GM23338 (cell line): Measurements from ENCODE around the gene MTOR. TPM values are rescaled to one million over a fixed set of nuclear protein-coding genes. Genes with fewer than 3 reads are reported as not detected.

Source experiments
- ATAC-seq: fragments of 200-7000 bp; cut with Tn5 transposase; 3 replicates; pipeline ENCODE4 v1.9.1; 2020
- DNase-seq: peaks from one replicate; pipeline ENCODE4 v3.0.0-alpha.2; 2015; ENCODE audit warnings: low spot score
- H2AFZ ChIP-seq: fragments of 200-600 bp; sonication (generic); 2 replicates; pipeline ENCODE4 v1.8.0; 2016; ENCODE audit warnings: antibody characterized with exemption, mild to moderate bottlenecking, moderate library complexity
- H3F3A ChIP-seq: fragments of 200-600 bp; sonication (generic); replicated peaks from 2 replicates; pipeline ENCODE4 v1.8.0; 2017; ENCODE audit warnings: antibody characterized with exemption, mixed run types, low read depth
- H3K27ac ChIP-seq: fragments of 200-600 bp; sonication (generic); 2 replicates; pipeline ENCODE4 v1.6.1; 2016; ENCODE audit warnings: low read depth
- H3K27me3 ChIP-seq: fragments of 200-600 bp; sonication (generic); 2 replicates; pipeline ENCODE4 v1.8.0; 2016; ENCODE audit warnings: mild to moderate bottlenecking, mixed run types, moderate library complexity; ENCODE audit not compliant: insufficient read depth
- H3K36me3 ChIP-seq: fragments of 200-600 bp; sonication (generic); 2 replicates; pipeline ENCODE4 v1.8.0; 2016; ENCODE audit warnings: mild to moderate bottlenecking; ENCODE audit not compliant: insufficient read depth
- H3K4me1 ChIP-seq: fragments of 200-600 bp; sonication (generic); 2 replicates; pipeline ENCODE4 v1.8.0; 2016; ENCODE audit warnings: mild to moderate bottlenecking, moderate library complexity; ENCODE audit not compliant: insufficient read depth
- H3K4me2 ChIP-seq: fragments of 200-600 bp; sonication (generic); 2 replicates; pipeline ENCODE4 v1.7.1; 2017; ENCODE audit warnings: mixed run types
- H3K4me3 ChIP-seq: fragments of 200-600 bp; sonication (generic); 2 replicates; pipeline ENCODE4 v1.6.1; 2016; ENCODE audit warnings: mixed run types
- H3K79me2 ChIP-seq: fragments of 200-600 bp; sonication (generic); replicated peaks from 2 replicates; pipeline ENCODE4 v1.8.0; 2017; ENCODE audit warnings: mild to moderate bottlenecking; ENCODE audit not compliant: insufficient read depth
- H3K9me2 ChIP-seq: fragments of 200-600 bp; sonication (generic); 2 replicates; pipeline ENCODE4 v1.8.0; 2017; ENCODE audit not compliant: insufficient read depth
- H4K20me1 ChIP-seq: fragments of 200-600 bp; sonication (generic); replicated peaks from 2 replicates; pipeline ENCODE4 v1.8.0; 2017; ENCODE audit warnings: mild to moderate bottlenecking; ENCODE audit not compliant: insufficient read depth
- H3K27ac Mint-ChIP-seq: 2 replicates; pipeline ENCODE4 v1.8.0; 2020; ENCODE audit warnings: inconsistent platforms, mild to moderate bottlenecking, moderate library complexity, mixed read lengths
- H3K27me3 Mint-ChIP-seq: 3 replicates; pipeline ENCODE4 v1.8.0; 2022; ENCODE audit warnings: low read depth, mild to moderate bottlenecking, moderate library complexity, mixed read lengths, inconsistent platforms; ENCODE audit not compliant: insufficient read depth, poor library complexity
- H3K36me3 Mint-ChIP-seq: 3 replicates; pipeline ENCODE4 v1.8.0; 2021; ENCODE audit warnings: low read depth, mild to moderate bottlenecking, inconsistent platforms, moderate library complexity, mixed read lengths
- H3K4me1 Mint-ChIP-seq: 3 replicates; pipeline ENCODE4 v1.8.0; 2020; ENCODE audit warnings: mild to moderate bottlenecking, inconsistent platforms, mixed read lengths
- H3K4me3 Mint-ChIP-seq: 3 replicates; pipeline ENCODE4 v1.8.0; 2021; ENCODE audit warnings: moderate library complexity, mild to moderate bottlenecking, inconsistent platforms, mixed read lengths
- H3K9me3 Mint-ChIP-seq: 3 replicates; pipeline ENCODE4 v1.8.0; 2020; ENCODE audit warnings: moderate library complexity, mild to moderate bottlenecking, inconsistent platforms, mixed read lengths
- CREB1 ChIP-seq: fragments of 250-450 bp; sonication (Bioruptor Pico); IDR thresholded peaks from 2 replicates; pipeline ENCODE4 v1.5.0; 2020; ENCODE audit warnings: low read depth, mild to moderate bottlenecking, moderate library complexity
- CTCF ChIP-seq, 2 experiments: fragments of 200-600 bp in 1 of 2; sonication (generic) in 1 of 2; conservative IDR thresholded peaks; 2 replicates each; pipeline versions ENCODE4 v1.5.1 to v1.6.1; 2016 to 2017; ENCODE audit warnings: antibody characterized with exemption in 2 of 2, low read depth in 2 of 2, mild to moderate bottlenecking in 2 of 2, moderate library complexity in 1 of 2
- ETS1 ChIP-seq: IDR thresholded peaks from 2 replicates; pipeline ENCODE4 v1.6.1; 2016; ENCODE audit warnings: antibody characterized with exemption
- EZH2 ChIP-seq: fragments of 200-600 bp; sonication (generic); IDR thresholded peaks from one replicate; pipeline ENCODE4 v1.8.0; 2017; ENCODE audit warnings: antibody characterized with exemption, mild to moderate bottlenecking, low read depth; ENCODE audit not compliant: unreplicated experiment
- EZH2phosphoT487 ChIP-seq: fragments of 200-600 bp; sonication (generic); IDR thresholded peaks from one replicate; pipeline ENCODE4 v1.8.1; 2018; ENCODE audit warnings: antibody characterized with exemption; ENCODE audit not compliant: unreplicated experiment
- JUNB ChIP-seq: IDR thresholded peaks from one replicate; pipeline ENCODE4 v1.6.1; 2016; ENCODE audit warnings: antibody characterized with exemption; ENCODE audit not compliant: unreplicated experiment
- REST ChIP-seq: IDR thresholded peaks from one replicate; pipeline ENCODE4 v1.6.1; 2018; ENCODE audit warnings: antibody characterized with exemption; ENCODE audit not compliant: unreplicated experiment
- ZNF114 ChIP-seq: fragments of 250-450 bp; sonication (Bioruptor Pico); IDR thresholded peaks from 2 replicates; pipeline ENCODE4 v1.5.0; 2020; ENCODE audit warnings: mild to moderate bottlenecking, moderate library complexity
- ZNF462 ChIP-seq: fragments of 250-450 bp; sonication (Bioruptor Pico); IDR thresholded peaks from 2 replicates; pipeline ENCODE4 v1.5.0; 2020; ENCODE audit warnings: mild to moderate bottlenecking, moderate library complexity
- polyA plus RNA-seq: library from polyadenylated mRNA; unstranded; fragments of >200 nt; fragmentation: Nextera tagmentation; extraction: Ambion mirVana; gene quantifications from 2 replicates; pipeline ENCODE4 v1.2.1, GENCODE V29; 2016
- total RNA-seq: library from RNA; depleted of rRNA; stranded (reverse); fragments of >200 nt; shearing (Covaris generic); gene quantifications from 2 replicates; pipeline ENCODE4 v1.2.3, GENCODE V29; 2014

Gene MTOR
- total and polyA plus RNA-seq, 2 experiments from 2014 or later = 22.8 to 98.0 TPM

DNA sequence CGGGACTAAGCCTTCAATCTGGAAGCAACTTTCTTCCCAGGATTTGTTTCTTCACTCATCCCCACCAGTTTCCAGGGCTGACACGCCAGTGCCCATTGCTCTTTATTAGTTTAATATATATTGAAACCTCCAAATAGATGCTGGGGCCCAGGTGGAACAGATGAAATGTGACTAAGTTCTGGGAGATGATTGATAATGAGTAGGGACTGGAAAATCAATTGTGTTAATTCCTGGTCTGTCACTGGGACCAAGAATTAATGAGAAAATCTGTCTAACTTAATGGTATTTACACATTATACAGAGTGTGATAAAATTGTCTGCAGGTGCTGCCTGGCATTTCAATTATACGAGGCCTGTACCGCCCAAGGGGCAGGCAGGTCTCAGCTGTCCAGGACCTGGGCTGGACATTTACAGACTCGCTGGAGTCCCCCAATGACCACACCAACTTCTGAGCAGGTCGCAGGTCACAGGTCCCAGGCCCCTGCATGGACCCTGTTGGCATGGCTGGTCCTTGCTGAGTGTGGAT is 46.4 kb upstream of the MTOR start:
- DNase-seq (no peak), ATAC-seq (no peak)
- Histone ChIP-seq H3K4me1 (peaks cover 13% of the 10 kb centered on the region; the same call in 1 of the 2 replicates), H3F3A (no peaks in the 10 kb centered on the region), H3K27me3 (no peaks in the 10 kb centered on the region), H3K27ac (no peak overlapping the region), H3K36me3 (no peaks in the 10 kb centered on the region), H3K4me3 (no peak overlapping the region), H3K4me2 (no peak overlapping the region), H2AFZ (no peak overlapping the region), H3K9me2 (no peaks in the 10 kb centered on the region), H3K79me2 (no peaks in the 10 kb centered on the region), H4K20me1 (no peaks in the 10 kb centered on the region)
- Mint-ChIP-seq H3K27me3 (peaks cover 10% of the 10 kb centered on the region), H3K36me3 (0 out of 3 replicates have a peak, but pooled peaks cover 3% of the 10 kb centered on the region), H3K9me3 (peaks cover 7% of the 10 kb centered on the region; the same call in 2 of the 3 replicates), H3K4me1 (peaks cover 14% of the 10 kb centered on the region), H3K27ac (no peak overlapping the region), H3K4me3 (no peak overlapping the region)
- no peak for TF ChIP-seq JUNB

GRCh38 chr1:11307852-11308251 is 45.5 kb upstream of the MTOR start:
- Histone ChIP-seq H3K4me1 (peaks cover 13% of the 10 kb centered on the region; the same call in 1 of the 2 replicates), H3K4me2 (no peak overlapping the region), H3K4me3 (no peak overlapping the region), H3F3A (no peaks in the 10 kb centered on the region), H3K36me3 (no peaks in the 10 kb centered on the region), H3K9me2 (no peaks in the 10 kb centered on the region), H3K27ac (no peak overlapping the region), H4K20me1 (no peaks in the 10 kb centered on the region), H3K79me2 (no peaks in the 10 kb centered on the region), H3K27me3 (no peaks in the 10 kb centered on the region), H2AFZ (no peak overlapping the region)
- ATAC-seq (no peak), DNase-seq (no peak)
- H3K9me3 Mint-ChIP-seq = peaks cover 7% of the 10 kb centered on the region; the same call in 2 of the 3 replicates
- H3K4me1 Mint-ChIP-seq = peaks cover 14% of the 10 kb centered on the region
- H3K36me3 Mint-ChIP-seq = 0 out of 3 replicates have a peak, but pooled peaks cover 3% of the 10 kb centered on the region
- no peak overlapping the region for H3K4me3 Mint-ChIP-seq
- no peak overlapping the region for H3K27ac Mint-ChIP-seq
- H3K27me3 Mint-ChIP-seq = peaks cover 6% of the 10 kb centered on the region
- TF ChIP-seq REST (no peak), ZNF462 (no peak), CREB1 (no peak), EZH2phosphoT487 (no peak), ZNF114 (CRISPR knock-in tag) (no peak), EZH2 (no peak), ETS1 (no peak), CTCF (conservative IDR thresholded peaks at IDR 0.05; ENCODE audit: low read depth in 2 of 2) (no peak)
